ENCODE data around the gene ALX3. TPM values are rescaled to one million over a fixed set of nuclear protein-coding genes. Genes with fewer than 3 reads are reported as not detected.
A peak's percentile ranks its signal among the peaks of the same experiment; 100 is the strongest.

The ALX3 gene
- total and polyA plus RNA-seq, 2 of the 8 experiments (the other 6 are each of a cell fraction or from before 2014, with no cell fraction given), result 0.20 TPM; not detected in 1

DNA sequence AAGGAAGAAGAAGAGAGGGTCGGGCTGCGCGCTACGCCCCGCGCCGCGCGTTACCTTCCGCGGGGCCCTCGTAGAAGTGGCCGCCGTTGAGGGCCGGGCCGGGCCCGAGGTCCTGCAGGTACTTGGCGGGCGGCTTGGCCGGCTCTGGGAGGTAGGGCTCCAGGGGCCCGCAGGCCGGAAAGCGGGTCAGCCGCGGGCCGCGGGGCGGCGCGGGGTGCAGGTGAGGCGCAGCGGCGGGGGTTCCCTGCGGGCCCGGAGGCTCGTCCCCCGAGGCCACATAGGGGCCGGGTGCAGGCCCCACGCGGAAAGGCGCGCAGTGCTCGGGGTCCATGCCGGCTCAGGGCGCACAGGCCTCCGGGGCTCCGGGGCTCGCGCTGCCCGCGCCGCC, 196 bp downstream of the ALX3 start (continued):
- TF ChIP-seq SUZ12 (IDR thresholded peaks at IDR 0.05; ENCODE audit: low read length) (peak; percentile 8; the same call in 1 of the 2 replicates), CBX5 (IDR thresholded peaks at IDR 0.05; ENCODE audit: low read depth, low read length) (no peak), RNF2 (IDR thresholded peaks at IDR 0.05; ENCODE audit: borderline replicate concordance, low read depth, low read length, missing control alignments, poor library complexity, severe bottlenecking) (peak; percentile 16), YY1 (IDR thresholded peaks at IDR 0.05; ENCODE audit: low read depth, low read length) (no peak), POU5F1 (IDR thresholded peaks at IDR 0.05; ENCODE audit: low read depth, low read length) (no peak), NANOG (IDR thresholded peaks at IDR 0.05; ENCODE audit: insufficient read depth, low read depth, low read length, poor library complexity, severe bottlenecking) (no peak), ZNF274 (IDR thresholded peaks at IDR 0.05; ENCODE audit: borderline replicate concordance, extremely low read depth, low read length) (no peak), TBP (IDR thresholded peaks at IDR 0.05; ENCODE audit: low read depth, low read length) (no peak), TAF7 (optimal IDR thresholded peaks at IDR 0.05; ENCODE audit: borderline replicate concordance, low read depth, low read length) (no peak), CREB1 (IDR thresholded peaks at IDR 0.05) (no peak), GABPA (IDR thresholded peaks at IDR 0.05; ENCODE audit: borderline replicate concordance, insufficient read depth, low read length) (no peak), GTF2F1 (IDR thresholded peaks at IDR 0.05; ENCODE audit: borderline replicate concordance, low read depth, low read length) (no peak), KDM5A (IDR thresholded peaks at IDR 0.05; ENCODE audit: low read length) (no peak), CEBPB (IDR thresholded peaks at IDR 0.05; ENCODE audit: low read depth, low read length) (no peak), RXRA (IDR thresholded peaks at IDR 0.05; ENCODE audit: insufficient read depth, low read depth, low read length) (no peak), CHD2 (IDR thresholded peaks at IDR 0.05; ENCODE audit: low read length) (no peak)

All from H1 (cell line).